ENCODE data around the gene NLRP3.

GRCh38 chr1:247376659-247377058 lies 39.3 kb upstream of the NLRP3 start:
- no peak for TF ChIP-seq ZNF354C (tag by site-specific recombination; IDR thresholded peaks at IDR 0.05; ENCODE audit: borderline replicate concordance, low read depth)
- TF ChIP-seq ZBTB1 (tag by site-specific recombination; IDR thresholded peaks at IDR 0.05): no peak
- no peak for TF ChIP-seq KLF7 (tag by site-specific recombination; IDR thresholded peaks at IDR 0.05; ENCODE audit: borderline replicate concordance)
- TF ChIP-seq, protein P1, sequence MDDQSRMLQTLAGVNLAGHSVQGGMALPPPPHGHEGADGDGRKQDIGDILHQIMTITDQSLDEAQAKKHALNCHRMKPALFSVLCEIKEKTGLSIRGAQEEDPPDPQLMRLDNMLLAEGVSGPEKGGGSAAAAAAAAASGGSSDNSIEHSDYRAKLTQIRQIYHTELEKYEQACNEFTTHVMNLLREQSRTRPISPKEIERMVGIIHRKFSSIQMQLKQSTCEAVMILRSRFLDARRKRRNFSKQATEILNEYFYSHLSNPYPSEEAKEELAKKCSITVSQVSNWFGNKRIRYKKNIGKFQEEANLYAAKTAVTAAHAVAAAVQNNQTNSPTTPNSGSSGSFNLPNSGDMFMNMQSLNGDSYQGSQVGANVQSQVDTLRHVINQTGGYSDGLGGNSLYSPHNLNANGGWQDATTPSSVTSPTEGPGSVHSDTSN (CRISPR knock-in tag; IDR thresholded peaks at IDR 0.05): no peak
- TF ChIP-seq ZNF510 (tag by site-specific recombination; IDR thresholded peaks at IDR 0.05; ENCODE audit: insufficient replicate concordance): no peak
- no peak for TF ChIP-seq CTCF (tag by site-specific recombination; IDR thresholded peaks at IDR 0.05)
- TF ChIP-seq TCF7L2 (IDR thresholded peaks at IDR 0.05; ENCODE audit: borderline replicate concordance, low read depth, low read length): no peak
- TF ChIP-seq ZNF114 (tag by site-specific recombination; IDR thresholded peaks at IDR 0.05): no peak

Data from HEK293 (cell line).